Stomach smooth muscle (tissue), 2 donors: ENCODE results near the gene ADAM11.

Experiments
- H3K27ac ChIP-seq: one replicate; pipeline ENCODE4 v1.7.0; 2013; ENCODE audit warnings: mild to moderate bottlenecking, low read length, inconsistent platforms
- H3K27me3 ChIP-seq, 2 donors: one replicate each; pipeline ENCODE4 v1.7.0; 2013; ENCODE audit warnings: low read length in 2 of 2; ENCODE audit not compliant: insufficient read depth in 2 of 2, control insufficient read depth in 1 of 2
- H3K36me3 ChIP-seq, 2 donors: one replicate each; pipeline ENCODE4 v1.7.0; 2013; ENCODE audit warnings: low read length in 2 of 2; ENCODE audit not compliant: control insufficient read depth in 2 of 2, insufficient read depth in 2 of 2
- H3K4me1 ChIP-seq: one replicate; pipeline ENCODE4 v1.7.0; 2013; ENCODE audit warnings: low read length; ENCODE audit not compliant: control insufficient read depth, insufficient read depth
- H3K4me3 ChIP-seq, 2 donors: one replicate each; pipeline ENCODE4 v1.7.0; 2013; ENCODE audit warnings: low read length in 2 of 2
- H3K9ac ChIP-seq, 2 donors: one replicate each; pipeline ENCODE4 v1.7.0; 2013; ENCODE audit warnings: low read length in 2 of 2, mild to moderate bottlenecking in 1 of 2
- H3K9me3 ChIP-seq, 2 donors: one replicate each; pipeline ENCODE4 v1.7.0; 2013; ENCODE audit warnings: low read length in 2 of 2; ENCODE audit not compliant: control insufficient read depth in 2 of 2
- donor health status: healthy.
- donor health status: Pancreatic carcinoma.

The ADAM11 gene

GRCh38 chr17:44776628-44777393, 18.0 kb downstream of the ADAM11 start:
- H3K36me3 ChIP-seq: no peaks in the 10 kb centered on the region
- H3K27me3 ChIP-seq: peaks cover 6 to 13% of the 10 kb centered on the region in 2 donors
- H3K9ac ChIP-seq: peak overlapping the region in 1 of 2 donors; percentile 68
- no peak overlapping the region for H3K4me3 ChIP-seq
- H3K9me3 ChIP-seq: no peaks in the 10 kb centered on the region
- peaks cover 40% of the 10 kb centered on the region for H3K4me1 ChIP-seq
- H3K27ac ChIP-seq: no peak overlapping the region

- H3K27me3 ChIP-seq: peaks cover 4 to 7% of the 10 kb centered on the region in 2 donors
- no peaks in the 10 kb centered on the region for H3K36me3 ChIP-seq
- peaks cover 49% of the 10 kb centered on the region for H3K4me1 ChIP-seq
- H3K9ac ChIP-seq: no peak overlapping the region
- no peaks in the 10 kb centered on the region for H3K9me3 ChIP-seq
- H3K4me3 ChIP-seq: no peak overlapping the region
- no peak overlapping the region for H3K27ac ChIP-seq
Measured at GRCh38 chr17:44777394-44778348, 18.9 kb downstream of the ADAM11 start.

DNA sequence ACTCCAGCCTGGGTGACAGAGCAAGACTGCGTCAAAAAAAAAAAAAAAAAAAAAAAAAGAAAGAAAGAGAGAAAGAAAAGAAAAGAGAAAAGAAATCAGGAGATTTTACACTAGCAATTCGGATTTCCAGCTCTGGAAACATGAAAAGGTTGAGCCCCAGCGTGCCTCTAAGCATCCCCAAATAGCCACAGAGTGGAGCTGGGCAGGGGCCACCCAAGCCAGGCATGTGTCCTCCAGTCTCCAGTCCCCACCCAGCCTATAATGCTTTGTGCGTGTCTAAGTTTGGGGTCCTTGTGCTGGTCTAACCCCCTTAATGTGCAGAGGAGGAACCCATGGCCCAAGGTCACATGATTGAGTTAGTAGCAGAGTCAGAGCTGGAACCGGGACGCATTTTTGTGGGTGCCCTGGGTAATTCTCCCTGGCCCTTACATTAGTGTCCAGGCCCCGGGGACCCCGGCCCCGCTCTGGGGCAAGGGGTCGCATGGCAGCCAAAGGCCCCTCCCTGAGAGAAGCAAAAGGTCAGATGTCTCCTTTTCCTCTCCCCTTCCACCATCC, 19.9 kb downstream of the ADAM11 start:
- Histone ChIP-seq H3K4me3 (peak overlapping the region; percentile 53 to 72), H3K27me3 (peaks cover 0 to 4% of the 10 kb centered on the region in 2 donors), H3K9ac (no peak overlapping the region)

DNA sequence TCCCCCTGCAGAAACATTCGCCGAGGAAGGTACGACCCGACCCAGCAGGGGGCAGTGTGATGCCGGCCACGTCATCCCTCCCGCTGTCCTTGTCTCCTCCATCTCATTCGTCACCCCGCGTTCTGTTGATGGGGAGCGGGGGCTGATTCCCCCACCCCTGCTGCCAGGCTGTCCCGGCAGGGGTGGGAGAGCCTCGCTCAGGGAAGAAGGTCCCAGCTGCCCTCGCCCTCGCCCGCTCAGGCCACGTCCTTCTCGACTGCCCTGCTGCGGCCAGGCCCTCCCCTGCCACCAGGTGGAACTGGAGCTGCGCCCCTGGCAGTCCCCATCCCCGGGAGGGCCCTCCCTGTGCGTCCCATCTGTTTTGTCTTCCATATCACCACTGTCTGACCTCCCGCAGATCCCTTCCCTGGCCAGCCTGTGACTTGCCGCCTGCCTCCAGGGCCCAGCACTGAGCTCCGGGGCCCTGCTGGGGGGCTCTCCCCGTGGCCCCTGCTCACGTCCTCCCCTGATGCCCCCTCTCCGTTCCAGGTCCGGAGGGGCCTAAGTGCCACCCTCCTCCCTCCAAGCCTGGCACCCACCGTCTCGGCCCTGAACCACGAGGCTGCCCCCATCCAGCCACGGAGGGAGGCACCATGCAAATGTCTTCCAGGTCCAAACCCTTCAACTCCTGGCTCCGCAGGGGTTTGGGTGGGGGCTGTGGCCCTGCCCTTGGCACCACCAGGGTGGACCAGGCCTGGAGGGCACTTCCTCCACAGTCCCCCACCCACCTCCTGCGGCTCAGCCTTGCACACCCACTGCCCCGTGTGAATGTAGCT, 20.6 kb downstream of the ADAM11 start:
- H3K4me3 ChIP-seq: peak overlapping the region; percentile 53 to 72
- peaks cover 56% of the 10 kb centered on the region for H3K4me1 ChIP-seq
- peak overlapping the region; percentile 79 for H3K27ac ChIP-seq
- no peaks in the 10 kb centered on the region for H3K27me3 ChIP-seq
- H3K9ac ChIP-seq: peak overlapping the region; percentile 58 to 59
- no peaks in the 10 kb centered on the region for H3K36me3 ChIP-seq
- no peaks in the 10 kb centered on the region for H3K9me3 ChIP-seq

More for the DNA sequence above, 19.9 kb downstream of the ADAM11 start:
- peak overlapping the region; percentile 79 for H3K27ac ChIP-seq
- H3K36me3 ChIP-seq: no peaks in the 10 kb centered on the region
- H3K4me1 ChIP-seq: peaks cover 56% of the 10 kb centered on the region
- no peaks in the 10 kb centered on the region for H3K9me3 ChIP-seq

GRCh38 chr17:44780161-44780560, 21.4 kb downstream of the ADAM11 start:
- no peaks in the 10 kb centered on the region for H3K36me3 ChIP-seq
- no peaks in the 10 kb centered on the region for H3K27me3 ChIP-seq
- peaks cover 51% of the 10 kb centered on the region for H3K4me1 ChIP-seq
- no peaks in the 10 kb centered on the region for H3K9me3 ChIP-seq
- peak overlapping the region; percentile 79 for H3K27ac ChIP-seq
- no peak overlapping the region for H3K9ac ChIP-seq
- H3K4me3 ChIP-seq: no peak overlapping the region

GRCh38 chr17:44780845-44781480, 22.2 kb downstream of the ADAM11 start:
- no peak overlapping the region for H3K9ac ChIP-seq
- no peaks in the 10 kb centered on the region for H3K9me3 ChIP-seq
- H3K27me3 ChIP-seq: no peaks in the 10 kb centered on the region
- H3K27ac ChIP-seq: peak overlapping the region; percentile 79
- H3K36me3 ChIP-seq: no peaks in the 10 kb centered on the region
- peaks cover 51% of the 10 kb centered on the region for H3K4me1 ChIP-seq
- H3K4me3 ChIP-seq: no peak overlapping the region

DNA sequence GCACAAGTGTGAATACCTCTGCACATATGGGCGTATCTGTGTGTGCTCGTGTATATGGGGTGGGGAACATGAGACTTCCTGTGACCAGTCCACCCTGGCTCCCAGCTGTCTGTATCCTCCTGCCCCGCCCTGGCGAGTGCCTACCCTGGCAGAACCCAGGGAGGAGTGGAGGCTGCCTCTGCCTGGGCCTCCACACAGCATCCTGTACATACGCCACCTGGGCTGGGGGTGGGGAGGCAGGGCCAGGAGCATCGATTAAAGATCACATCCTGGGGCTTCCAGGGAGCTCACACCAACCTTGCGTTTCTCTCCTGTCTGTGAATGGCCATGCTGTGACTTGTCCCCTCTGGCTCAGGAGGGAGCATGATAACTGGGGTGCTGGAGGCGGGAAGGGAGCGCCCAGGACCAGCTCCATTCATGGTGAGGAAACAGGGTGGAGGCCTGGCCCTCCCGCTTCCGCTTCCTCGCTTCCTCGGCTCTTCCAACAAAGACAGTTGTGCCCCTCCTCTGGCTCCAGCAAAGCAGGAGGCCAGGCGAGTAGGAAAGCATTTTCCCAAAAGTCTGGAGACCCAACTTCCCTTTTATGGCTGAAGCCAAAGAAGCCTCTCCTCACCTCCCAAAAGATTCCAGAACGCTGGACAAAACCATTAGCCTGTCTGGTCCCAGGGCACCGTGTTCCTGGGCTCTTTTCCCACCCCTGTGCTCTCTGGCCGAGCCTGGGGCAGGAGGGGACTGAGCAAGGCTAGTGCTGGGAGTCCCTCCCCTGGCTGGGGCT, 22.9 kb downstream of the ADAM11 start:
- H3K9me3 ChIP-seq: no peaks in the 10 kb centered on the region
- H3K36me3 ChIP-seq: no peaks in the 10 kb centered on the region
- peak overlapping the region; percentile 35 to 47 for H3K9ac ChIP-seq
- H3K27me3 ChIP-seq: no peaks in the 10 kb centered on the region
- H3K4me1 ChIP-seq: peaks cover 51% of the 10 kb centered on the region
- H3K27ac ChIP-seq: peak overlapping the region; percentile 79
- H3K4me3 ChIP-seq: peak overlapping the region; percentile 0 to 44

DNA sequence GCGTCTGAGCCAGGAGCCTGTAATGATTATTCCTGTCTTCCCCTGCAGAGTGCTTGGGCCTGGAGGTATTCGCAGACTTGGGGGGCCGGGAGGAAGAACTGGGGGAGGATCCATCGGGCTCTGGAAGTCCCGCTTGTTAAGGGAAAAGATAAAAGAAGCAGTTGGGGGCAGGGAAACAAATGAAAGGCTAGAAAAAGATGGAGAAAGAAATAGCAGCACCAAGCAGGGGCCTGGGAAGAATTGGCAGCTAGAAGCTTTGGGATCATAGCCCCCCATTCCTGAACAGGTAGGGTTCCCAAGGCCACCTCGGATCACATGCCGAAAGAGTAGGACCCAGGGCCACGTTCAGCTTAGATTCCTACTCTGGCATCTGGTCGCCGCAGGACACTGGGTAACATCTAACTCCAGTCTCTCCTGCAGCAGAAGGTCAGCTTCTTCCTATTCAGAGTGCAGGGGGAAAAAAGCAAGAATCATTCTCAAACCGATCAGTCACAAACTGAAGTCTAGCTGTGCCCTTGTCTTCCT, 23.6 kb downstream of the ADAM11 start:
- H3K27ac ChIP-seq: peak overlapping the region; percentile 79
- peak overlapping the region in 1 of 2 donors; percentile 35 for H3K9ac ChIP-seq
- peak overlapping the region; percentile 0 to 44 for H3K4me3 ChIP-seq
- H3K4me1 ChIP-seq: peaks cover 57% of the 10 kb centered on the region
- no peaks in the 10 kb centered on the region for H3K27me3 ChIP-seq
- H3K9me3 ChIP-seq: no peaks in the 10 kb centered on the region
- H3K36me3 ChIP-seq: no peaks in the 10 kb centered on the region

DNA sequence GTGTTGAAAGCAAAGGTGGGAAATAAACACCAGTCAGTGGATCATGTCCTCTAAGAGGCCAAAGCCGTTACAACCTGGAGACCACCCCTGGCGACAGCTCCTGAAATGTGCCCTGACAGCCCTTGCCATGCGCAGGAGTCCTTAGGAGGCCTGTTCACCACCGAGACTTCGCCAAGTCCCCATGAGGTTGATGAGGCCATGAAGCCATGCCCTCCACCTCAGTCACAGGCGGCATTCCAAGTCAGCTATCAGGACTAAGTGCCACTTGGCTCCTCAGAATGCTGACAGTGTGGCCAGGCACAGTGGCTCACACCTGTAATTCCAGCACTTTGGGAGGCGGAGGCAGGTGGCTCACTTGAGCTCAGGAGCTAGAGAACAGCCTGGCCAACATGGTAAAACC, 27.1 kb downstream of the ADAM11 start:
- Histone ChIP-seq H3K4me1 (peaks cover 49% of the 10 kb centered on the region), H3K4me3 (no peak overlapping the region), H3K27ac (peak overlapping the region; percentile 41)

More for the DNA sequence above, 27.1 kb downstream of the ADAM11 start:
- no peaks in the 10 kb centered on the region for H3K9me3 ChIP-seq
- no peaks in the 10 kb centered on the region for H3K27me3 ChIP-seq
- H3K36me3 ChIP-seq: no peaks in the 10 kb centered on the region
- H3K9ac ChIP-seq: no peak overlapping the region
